RWPE1 (cell line): ENCODE results near the gene SNED1.

Source experiments
- CTCF ChIA-PET: fragments of 350-600 bp; sonication (Branson Sonifier 250); formaldehyde crosslinking; extraction: SDS; loops from one replicate; lab custom pipeline; 2021; lab: Yijun Ruan, JAX
- POLR2A ChIA-PET: fragments of 400-600 bp; formaldehyde crosslinking; extraction: SDS; loops from one replicate; lab custom pipeline; 2020; ENCODE audit warnings: antibody characterized with exemption; ENCODE audit not compliant: low non-redundant PET; lab: Yijun Ruan, JAX
- DNase-seq: peaks from one replicate; pipeline ENCODE4 v3.0.0; 2012; ENCODE audit warnings: low spot score
- H3K27ac ChIP-seq: fragments of 450-650 bp; 2 replicates; pipeline ENCODE4 v1.5.1; 2017
- TF ChIP-seq, protein P1 (sequence below): fragments of 450-650 bp; conservative IDR thresholded peaks from 2 replicates; pipeline ENCODE4 v1.5.1; 2017; ENCODE audit warnings: low read depth, mild to moderate bottlenecking

Gene SNED1

DNA sequence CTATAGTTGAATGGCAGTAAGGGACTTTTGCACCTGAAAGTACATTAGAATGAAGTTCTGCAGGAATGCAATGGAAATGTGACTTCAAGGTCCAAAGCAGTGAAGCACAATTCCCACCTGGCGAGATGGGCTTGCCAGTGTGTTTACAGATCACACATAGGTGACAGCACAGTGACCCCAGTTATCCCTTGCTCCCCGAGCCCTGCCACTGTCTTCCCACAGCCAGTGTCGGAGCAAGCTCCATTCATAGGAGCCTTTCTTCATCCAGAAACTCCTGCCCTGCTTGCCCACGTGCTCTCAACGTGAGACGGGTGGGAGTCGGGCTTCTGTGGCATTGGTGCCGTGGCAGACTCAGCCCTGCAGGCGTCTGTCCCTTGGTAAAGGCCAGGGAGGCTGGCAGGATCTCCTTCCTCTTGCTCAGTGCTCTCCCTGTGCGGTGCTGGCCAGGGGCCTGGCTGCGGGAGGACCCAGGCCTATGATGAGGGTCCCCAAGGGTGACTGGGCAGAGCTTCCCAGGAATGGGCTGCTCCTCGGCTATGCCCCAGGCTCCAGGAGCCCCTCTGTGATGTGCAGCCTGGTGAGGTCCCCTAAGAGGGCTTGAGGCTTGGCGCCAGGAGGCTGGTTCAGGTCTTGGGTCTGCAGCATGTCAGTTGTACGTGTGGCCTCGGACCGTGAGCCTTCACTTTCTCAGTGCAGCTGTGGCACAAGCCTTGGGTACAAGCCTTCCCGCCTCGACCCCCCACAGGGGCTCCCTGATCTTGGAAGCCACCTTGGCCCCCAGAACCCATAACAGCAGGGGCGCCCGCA is 40.2 kb downstream of the SNED1 start:
- no peak overlapping the region for H3K27ac ChIP-seq
- DNase-seq: no peak
- POLR2A ChIA-PET: no interaction called here
- CTCF ChIA-PET: interaction anchor here (0.6 kb wide), 1 partner anchor 43 kb away, joined by 3 read pairs; no protein-coding TSS in a partner anchor
- TF ChIP-seq, protein P1, sequence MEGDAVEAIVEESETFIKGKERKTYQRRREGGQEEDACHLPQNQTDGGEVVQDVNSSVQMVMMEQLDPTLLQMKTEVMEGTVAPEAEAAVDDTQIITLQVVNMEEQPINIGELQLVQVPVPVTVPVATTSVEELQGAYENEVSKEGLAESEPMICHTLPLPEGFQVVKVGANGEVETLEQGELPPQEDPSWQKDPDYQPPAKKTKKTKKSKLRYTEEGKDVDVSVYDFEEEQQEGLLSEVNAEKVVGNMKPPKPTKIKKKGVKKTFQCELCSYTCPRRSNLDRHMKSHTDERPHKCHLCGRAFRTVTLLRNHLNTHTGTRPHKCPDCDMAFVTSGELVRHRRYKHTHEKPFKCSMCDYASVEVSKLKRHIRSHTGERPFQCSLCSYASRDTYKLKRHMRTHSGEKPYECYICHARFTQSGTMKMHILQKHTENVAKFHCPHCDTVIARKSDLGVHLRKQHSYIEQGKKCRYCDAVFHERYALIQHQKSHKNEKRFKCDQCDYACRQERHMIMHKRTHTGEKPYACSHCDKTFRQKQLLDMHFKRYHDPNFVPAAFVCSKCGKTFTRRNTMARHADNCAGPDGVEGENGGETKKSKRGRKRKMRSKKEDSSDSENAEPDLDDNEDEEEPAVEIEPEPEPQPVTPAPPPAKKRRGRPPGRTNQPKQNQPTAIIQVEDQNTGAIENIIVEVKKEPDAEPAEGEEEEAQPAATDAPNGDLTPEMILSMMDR: no peak

GRCh38 chr2:241039416-241039815 is 41.0 kb downstream of the SNED1 start:
- CTCF ChIA-PET: interaction anchor here (0.6 kb wide), 1 partner anchor 29 kb away, joined by 3 read pairs; no protein-coding TSS in a partner anchor
- DNase-seq: no peak
- H3K27ac ChIP-seq: no peak overlapping the region
- POLR2A ChIA-PET: no interaction called here
- TF ChIP-seq, protein P1: no peak

DNA sequence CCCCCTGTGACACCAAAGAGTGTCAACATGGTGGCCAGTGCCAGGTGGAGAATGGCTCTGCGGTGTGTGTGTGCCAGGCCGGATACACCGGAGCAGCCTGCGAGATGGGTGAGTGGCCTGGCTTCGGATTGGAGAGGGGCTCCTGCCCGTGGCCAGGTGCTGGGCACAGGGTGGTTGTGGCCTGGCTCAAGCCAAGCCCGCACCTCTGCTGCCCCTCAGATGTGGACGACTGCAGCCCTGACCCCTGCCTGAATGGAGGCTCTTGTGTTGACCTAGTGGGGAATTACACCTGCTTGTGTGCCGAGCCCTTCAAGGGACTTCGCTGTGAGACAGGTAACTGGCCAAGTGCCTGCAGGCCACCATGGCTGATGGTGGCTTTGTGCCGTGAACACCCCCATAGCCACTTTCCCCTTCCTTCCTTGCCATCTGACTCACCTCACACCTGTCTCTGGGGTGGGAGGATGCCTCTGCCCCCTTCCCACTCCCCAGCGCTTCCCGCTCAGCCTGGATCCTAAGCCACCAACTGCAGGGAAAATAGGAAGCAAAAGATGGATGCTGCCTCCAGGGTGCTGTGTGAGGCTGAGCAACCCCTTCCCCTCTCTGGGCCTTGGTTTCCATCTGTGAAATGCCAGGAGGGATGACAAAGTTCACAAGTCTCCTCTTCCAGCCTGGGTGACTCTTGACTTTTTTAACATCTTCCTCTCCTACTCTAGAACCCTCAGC is 41.8 kb downstream of the SNED1 start:
- no peak for DNase-seq
- H3K27ac ChIP-seq: no peak overlapping the region
- ChIA-PET POLR2A (no interaction called here), CTCF (no interaction called here)
- TF ChIP-seq, protein P1: no peak

DNA sequence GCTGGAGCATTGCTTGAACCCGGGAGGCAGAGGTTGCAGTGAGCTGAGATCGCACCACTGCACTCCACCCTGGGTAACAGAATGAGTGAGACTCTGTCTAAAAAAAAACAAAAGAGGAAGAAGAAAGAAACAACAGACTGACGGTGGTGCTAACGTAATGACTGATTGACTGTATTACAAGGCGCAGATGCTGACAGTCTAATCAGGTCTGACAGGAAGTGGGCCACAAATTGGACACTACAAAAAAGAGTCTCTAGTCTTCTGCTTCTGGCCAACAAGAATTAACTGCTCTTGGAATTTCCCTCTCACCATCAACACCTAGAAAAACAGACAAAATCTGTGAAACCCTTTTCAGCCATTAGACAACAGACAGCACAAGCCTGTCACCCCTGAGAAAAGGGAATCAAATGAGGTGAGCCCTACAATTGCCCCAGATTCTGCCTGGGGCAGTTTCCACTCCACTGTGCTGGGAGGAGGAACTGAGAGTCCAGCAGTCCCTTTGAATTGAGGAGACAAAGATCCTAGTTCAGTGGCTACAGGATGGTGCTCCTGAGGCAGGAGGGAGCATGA is 43.3 kb downstream of the SNED1 start:
- DNase-seq: no peak
- TF ChIP-seq, protein P1: no peak
- ChIA-PET POLR2A (no interaction called here), CTCF (no interaction called here)
- no peak overlapping the region for H3K27ac ChIP-seq

GRCh38 chr2:241043581-241043980 is 45.2 kb downstream of the SNED1 start:
- DNase-seq: no peak
- ChIA-PET CTCF (no interaction called here), POLR2A (no interaction called here)
- H3K27ac ChIP-seq: no peak overlapping the region
- TF ChIP-seq, protein P1: no peak

GRCh38 chr2:241047253-241048010 is 49.0 kb downstream of the SNED1 start:
- no peak for DNase-seq
- CTCF ChIA-PET: no interaction called here
- POLR2A ChIA-PET: no interaction called here
- TF ChIP-seq, protein P1: no peak
- no peak overlapping the region for H3K27ac ChIP-seq
